Hair follicular keratinocyte (primary cell): Measurements from ENCODE around the gene KSR1. TPM values are rescaled to one million over a fixed set of nuclear protein-coding genes. Genes with fewer than 3 reads are reported as not detected.

ENCODE experiments used
- total RNA-seq: library from RNA; depleted of rRNA; stranded (reverse); fragments of >200 nt; gene quantifications from 2 replicates; pipeline ENCODE4 v1.2.3, GENCODE V29; 2015

Gene KSR1
- 0.91 and 1.6 TPM in 2 replicates for total RNA-seq

GRCh38 chr17:27455914-27456680 lies at the start of gene KSR1:
TSS of gene KSR1 (plus strand) at chr17:27456448. CDS start at chr17:27456644, 196 bp downstream.

GRCh38 chr17:27630607-27631410 lies 174.6 kb downstream of the KSR1 start, which contains the start of gene LGALS9:
TSS of gene LGALS9 (plus strand) at chr17:27631188. CDS start at chr17:27631266, 78 bp downstream.

Other genes with a start within 250 kb of the KSR1 start
- gene WSB1, start 162.3 kb upstream of the KSR1 start, total RNA-seq: 19.6 and 26.6 TPM in 2 replicates
- gene LGALS9, start 174.7 kb downstream of the KSR1 start, total RNA-seq: not detected in 2 replicates